Muscle layer of duodenum (tissue), 2 donors: ENCODE measurements around the gene PCDH9.

ENCODE experiments used
- H3K27ac ChIP-seq: one replicate; pipeline ENCODE4 v1.7.0; 2013; ENCODE audit warnings: mild to moderate bottlenecking, low read length
- H3K27me3 ChIP-seq: one replicate; pipeline ENCODE4 v1.7.0; 2013; ENCODE audit warnings: low read depth, mild to moderate bottlenecking, control low read depth, low read length
- H3K36me3 ChIP-seq, 2 donors: one replicate each; pipeline ENCODE4 v1.7.0; 2013; ENCODE audit warnings: low read length in 2 of 2, control low read depth in 1 of 2, mild to moderate bottlenecking in 1 of 2; ENCODE audit not compliant: insufficient read depth in 2 of 2, control insufficient read depth in 1 of 2
- H3K4me1 ChIP-seq, 2 donors: one replicate each; pipeline ENCODE4 v1.7.0; 2013; ENCODE audit warnings: low read length in 2 of 2, mild to moderate bottlenecking in 2 of 2, control low read depth in 1 of 2, moderate library complexity in 1 of 2; ENCODE audit not compliant: insufficient read depth in 2 of 2, control insufficient read depth in 1 of 2
- H3K4me3 ChIP-seq, 2 donors: one replicate each; pipeline ENCODE4 v1.7.0; 2013; ENCODE audit warnings: low read length in 2 of 2, low read depth in 1 of 2, mild to moderate bottlenecking in 1 of 2
- H3K9me3 ChIP-seq, 2 donors: one replicate each; pipeline ENCODE4 v1.7.0; 2013; ENCODE audit warnings: low read length in 2 of 2, control low read depth in 1 of 2, mild to moderate bottlenecking in 1 of 2; ENCODE audit not compliant: control insufficient read depth in 1 of 2
- donor health status: healthy.

PCDH9 gene

GRCh38 chr13:66365101-66365500, 865.0 kb downstream of the PCDH9 start:
- Histone ChIP-seq H3K4me1 (no peaks in the 10 kb centered on the region), H3K9me3 (no peaks in the 10 kb centered on the region), H3K36me3 (no peaks in the 10 kb centered on the region), H3K27ac (no peak overlapping the region), H3K4me3 (no peak overlapping the region), H3K27me3 (no peaks in the 10 kb centered on the region)

- Histone ChIP-seq H3K4me3 (no peak overlapping the region), H3K27ac (no peak overlapping the region), H3K9me3 (no peaks in the 10 kb centered on the region), H3K27me3 (no peaks in the 10 kb centered on the region), H3K36me3 (no peaks in the 10 kb centered on the region), H3K4me1 (no peaks in the 10 kb centered on the region)
These were observed 865.8 kb downstream of the PCDH9 start for GRCh38 chr13:66364346-66364745.

GRCh38 chr13:66362485-66362884, 867.7 kb downstream of the PCDH9 start:
- Histone ChIP-seq H3K27me3 (no peaks in the 10 kb centered on the region), H3K27ac (no peak overlapping the region)

GRCh38 chr13:66359910-66360552, 870.1 kb downstream of the PCDH9 start:
- Histone ChIP-seq H3K4me1 (no peaks in the 10 kb centered on the region), H3K9me3 (no peaks in the 10 kb centered on the region), H3K27me3 (no peaks in the 10 kb centered on the region), H3K27ac (no peak overlapping the region), H3K36me3 (no peaks in the 10 kb centered on the region), H3K4me3 (no peak overlapping the region)

More at GRCh38 chr13:66362485-66362884, 867.7 kb downstream of the PCDH9 start:
- Histone ChIP-seq H3K4me3 (no peak overlapping the region), H3K4me1 (no peaks in the 10 kb centered on the region), H3K9me3 (no peaks in the 10 kb centered on the region), H3K36me3 (no peaks in the 10 kb centered on the region)

- H3K27me3 ChIP-seq: no peaks in the 10 kb centered on the region
- no peaks in the 10 kb centered on the region for H3K4me1 ChIP-seq
- H3K4me3 ChIP-seq: no peak overlapping the region
- no peaks in the 10 kb centered on the region for H3K36me3 ChIP-seq
- no peak overlapping the region for H3K27ac ChIP-seq
- H3K9me3 ChIP-seq: no peaks in the 10 kb centered on the region
These were observed 870.7 kb downstream of the PCDH9 start for GRCh38 chr13:66359393-66359792.

- H3K27me3 ChIP-seq: no peaks in the 10 kb centered on the region
- no peak overlapping the region for H3K4me3 ChIP-seq
- no peaks in the 10 kb centered on the region for H3K9me3 ChIP-seq
- H3K36me3 ChIP-seq: no peaks in the 10 kb centered on the region
- H3K27ac ChIP-seq: no peak overlapping the region
- H3K4me1 ChIP-seq: peaks cover 0 to 5% of the 10 kb centered on the region in 2 donors
These were observed 871.6 kb downstream of the PCDH9 start for GRCh38 chr13:66358564-66358963.

GRCh38 chr13:66357463-66357862, 872.7 kb downstream of the PCDH9 start:
- H3K27ac ChIP-seq: no peak overlapping the region
- H3K4me1 ChIP-seq: peaks cover 0 to 6% of the 10 kb centered on the region in 2 donors
- no peaks in the 10 kb centered on the region for H3K9me3 ChIP-seq
- no peak overlapping the region for H3K4me3 ChIP-seq
- no peaks in the 10 kb centered on the region for H3K36me3 ChIP-seq
- H3K27me3 ChIP-seq: no peaks in the 10 kb centered on the region

GRCh38 chr13:66354879-66355751, 875.0 kb downstream of the PCDH9 start:
- Histone ChIP-seq H3K36me3 (no peaks in the 10 kb centered on the region), H3K9me3 (no peaks in the 10 kb centered on the region), H3K27me3 (no peaks in the 10 kb centered on the region), H3K4me3 (no peak overlapping the region), H3K4me1 (peaks cover 0 to 6% of the 10 kb centered on the region in 2 donors), H3K27ac (no peak overlapping the region)

- Histone ChIP-seq H3K27ac (no peak overlapping the region), H3K4me3 (no peak overlapping the region), H3K4me1 (peaks cover 0 to 6% of the 10 kb centered on the region in 2 donors), H3K9me3 (no peaks in the 10 kb centered on the region), H3K36me3 (no peaks in the 10 kb centered on the region), H3K27me3 (no peaks in the 10 kb centered on the region)
These were observed 876.5 kb downstream of the PCDH9 start for GRCh38 chr13:66353664-66354063.

GRCh38 chr13:66349966-66350365, 880.2 kb downstream of the PCDH9 start:
- no peaks in the 10 kb centered on the region for H3K36me3 ChIP-seq
- H3K4me3 ChIP-seq: no peak overlapping the region
- H3K9me3 ChIP-seq: no peaks in the 10 kb centered on the region
- H3K27me3 ChIP-seq: no peaks in the 10 kb centered on the region
- peaks cover 0 to 14% of the 10 kb centered on the region in 2 donors for H3K4me1 ChIP-seq
- H3K27ac ChIP-seq: no peak overlapping the region

- Histone ChIP-seq H3K27me3 (no peaks in the 10 kb centered on the region), H3K27ac (no peak overlapping the region), H3K9me3 (no peaks in the 10 kb centered on the region), H3K4me3 (no peak overlapping the region), H3K4me1 (peaks cover 0 to 16% of the 10 kb centered on the region in 2 donors), H3K36me3 (no peaks in the 10 kb centered on the region)
These were observed 881.1 kb downstream of the PCDH9 start for GRCh38 chr13:66348745-66349690.
